ENCODE measurements around the gene FARS2. TPM values are rescaled to one million over a fixed set of nuclear protein-coding genes. Genes with fewer than 3 reads are reported as not detected.

The FARS2 gene
- polyA plus RNA-seq, 3 donors: 12.2 to 21.6 (median 17.7) TPM

- no peak overlapping the region for H3K4me3 ChIP-seq (replicated peaks in 1 of 3; ENCODE audit: low read depth in 2 of 3, low read length in 3 of 3)
- WGBS (ENCODE audit: insufficient coverage): no CpG with 5 or more reads among the region's 5 CpGs
- no peak for DNase-seq
- Mint-ChIP-seq H3K4me3 (no peak overlapping the region), H3K27me3 (ENCODE audit: low read depth in 3 of 3) (peaks cover 1 to 2% (median 2%) of the 10 kb centered on the region in 3 donors), H3K36me3 (peaks cover 6 to 13% of the 10 kb centered on the region in 2 donors), H3K4me1 (peaks cover 30% of the 10 kb centered on the region), H3K9me3 (peaks cover 0 to 8% (median 2%) of the 10 kb centered on the region in 7 donors), H3K27ac (no peak overlapping the region)
- no peak overlapping the region for H3K27ac ChIP-seq (ENCODE audit: low read depth in 1 of 2, low read length in 2 of 2)
- H3K9me3 ChIP-seq (replicated peaks in 1 of 2; ENCODE audit: control insufficient read depth in 1 of 2, insufficient read depth in 1 of 2, low read length in 2 of 2): peaks cover 0 to 2% of the 10 kb centered on the region in 2 donors
- H3K9ac ChIP-seq (ENCODE audit: insufficient read depth, low read length, poor library complexity, severe bottlenecking): no peak overlapping the region
- H3K27me3 ChIP-seq (ENCODE audit: control insufficient read depth in 2 of 2, insufficient read depth in 2 of 2, low read length in 2 of 2): no peaks in the 10 kb centered on the region
- intact Hi-C loops (cut with micrococcal nuclease): no loop called here
- H2AFZ ChIP-seq (ENCODE audit: insufficient read depth, low read depth, low read length, poor library complexity, severe bottlenecking): no peak overlapping the region
- H3K36me3 ChIP-seq (replicated peaks in 1 of 2; ENCODE audit: control insufficient read depth in 1 of 2, insufficient read depth in 2 of 2, low read length in 2 of 2): no peaks in the 10 kb centered on the region
- no peak overlapping the region for H3K4me2 ChIP-seq (replicated peaks; ENCODE audit: extremely low read depth, low read length, poor library complexity, severe bottlenecking)
- TF ChIP-seq, protein P1, sequence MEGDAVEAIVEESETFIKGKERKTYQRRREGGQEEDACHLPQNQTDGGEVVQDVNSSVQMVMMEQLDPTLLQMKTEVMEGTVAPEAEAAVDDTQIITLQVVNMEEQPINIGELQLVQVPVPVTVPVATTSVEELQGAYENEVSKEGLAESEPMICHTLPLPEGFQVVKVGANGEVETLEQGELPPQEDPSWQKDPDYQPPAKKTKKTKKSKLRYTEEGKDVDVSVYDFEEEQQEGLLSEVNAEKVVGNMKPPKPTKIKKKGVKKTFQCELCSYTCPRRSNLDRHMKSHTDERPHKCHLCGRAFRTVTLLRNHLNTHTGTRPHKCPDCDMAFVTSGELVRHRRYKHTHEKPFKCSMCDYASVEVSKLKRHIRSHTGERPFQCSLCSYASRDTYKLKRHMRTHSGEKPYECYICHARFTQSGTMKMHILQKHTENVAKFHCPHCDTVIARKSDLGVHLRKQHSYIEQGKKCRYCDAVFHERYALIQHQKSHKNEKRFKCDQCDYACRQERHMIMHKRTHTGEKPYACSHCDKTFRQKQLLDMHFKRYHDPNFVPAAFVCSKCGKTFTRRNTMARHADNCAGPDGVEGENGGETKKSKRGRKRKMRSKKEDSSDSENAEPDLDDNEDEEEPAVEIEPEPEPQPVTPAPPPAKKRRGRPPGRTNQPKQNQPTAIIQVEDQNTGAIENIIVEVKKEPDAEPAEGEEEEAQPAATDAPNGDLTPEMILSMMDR (IDR thresholded peaks at IDR 0.05): no peak
- no peaks in the 10 kb centered on the region for H4K20me1 ChIP-seq (ENCODE audit: insufficient read depth, low read length)
- H3K79me2 ChIP-seq (ENCODE audit: insufficient read depth, low read length): no peaks in the 10 kb centered on the region
- peaks cover 23 to 31% of the 10 kb centered on the region in 2 donors for H3K4me1 ChIP-seq (ENCODE audit: control insufficient read depth in 1 of 2, insufficient read depth in 2 of 2, low read length in 2 of 2)
Observed at GRCh38 chr6:5667737-5668136, 406.4 kb downstream of the FARS2 start.

DNA sequence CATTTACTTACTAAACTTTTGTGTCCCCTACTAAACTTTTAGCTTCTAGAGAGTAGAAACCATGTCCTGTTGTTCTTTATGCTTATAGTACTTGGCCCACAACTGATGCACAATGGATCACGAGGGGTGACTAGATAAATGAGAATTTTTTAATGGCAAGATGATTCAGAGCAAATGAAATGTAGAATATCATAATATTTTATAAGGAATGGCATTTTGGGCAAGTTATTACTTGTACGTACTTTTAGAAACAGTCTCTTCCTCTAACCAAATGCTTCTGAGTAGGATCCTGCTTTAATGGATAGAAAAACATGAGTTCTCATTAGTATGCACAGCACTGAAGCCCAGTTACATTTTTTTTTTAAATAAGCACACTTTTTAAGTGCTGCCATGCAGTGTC is 409.1 kb downstream of the FARS2 start:
- no CpG with 5 or more reads among the region's 2 CpGs for WGBS (ENCODE audit: insufficient coverage)
- peaks cover 6 to 13% of the 10 kb centered on the region in 2 donors for H3K36me3 Mint-ChIP-seq

More for the DNA sequence above, 409.1 kb downstream of the FARS2 start:
- H3K4me3 ChIP-seq (replicated peaks in 1 of 3; ENCODE audit: low read depth in 2 of 3, low read length in 3 of 3): no peak overlapping the region
- H3K9ac ChIP-seq (ENCODE audit: insufficient read depth, low read length, poor library complexity, severe bottlenecking): no peak overlapping the region
- H2AFZ ChIP-seq (ENCODE audit: insufficient read depth, low read depth, low read length, poor library complexity, severe bottlenecking): no peak overlapping the region
- Mint-ChIP-seq H3K9me3 (peaks cover 0 to 8% (median 2%) of the 10 kb centered on the region in 7 donors), H3K4me3 (no peak overlapping the region), H3K27ac (peak overlapping the region; percentile 94 to 98 (median 98)), H3K4me1 (peaks cover 51% of the 10 kb centered on the region), H3K27me3 (ENCODE audit: low read depth in 3 of 3) (peaks cover 0 to 2% (median 1%) of the 10 kb centered on the region in 3 donors)
- no peaks in the 10 kb centered on the region for H3K36me3 ChIP-seq (replicated peaks in 1 of 2; ENCODE audit: control insufficient read depth in 1 of 2, insufficient read depth in 2 of 2, low read length in 2 of 2)
- H3K79me2 ChIP-seq (ENCODE audit: insufficient read depth, low read length): no peaks in the 10 kb centered on the region
- peaks cover 48 to 55% of the 10 kb centered on the region in 2 donors for H3K4me1 ChIP-seq (ENCODE audit: control insufficient read depth in 1 of 2, insufficient read depth in 2 of 2, low read length in 2 of 2)
- H3K9me3 ChIP-seq (replicated peaks in 1 of 2; ENCODE audit: control insufficient read depth in 1 of 2, insufficient read depth in 1 of 2, low read length in 2 of 2): peaks cover 0 to 2% of the 10 kb centered on the region in 2 donors
- TF ChIP-seq, protein P1 (IDR thresholded peaks at IDR 0.05): no peak
- no peaks in the 10 kb centered on the region for H3K27me3 ChIP-seq (ENCODE audit: control insufficient read depth in 2 of 2, insufficient read depth in 2 of 2, low read length in 2 of 2)
- H3K4me2 ChIP-seq (replicated peaks; ENCODE audit: extremely low read depth, low read length, poor library complexity, severe bottlenecking): no peak overlapping the region
- intact Hi-C loops (cut with micrococcal nuclease): loop anchor here (5.0 to 10.0 kb wide), 2 partner anchors 52 to 54 kb away; no protein-coding TSS in a partner anchor
- no peaks in the 10 kb centered on the region for H4K20me1 ChIP-seq (ENCODE audit: insufficient read depth, low read length)
- peak overlapping the region in 1 of 2 donors; percentile 92 for H3K27ac ChIP-seq (ENCODE audit: low read depth in 1 of 2, low read length in 2 of 2)
- no peak for DNase-seq

Measured in CD14-positive monocyte (primary cell).